DMS114 treated with DMSO at 0.1 percent for 48 hours (cell line): ENCODE measurements around the gene TOPORS.
"Not testable (repeated sequence)": the region's sequence is repeated elsewhere in the genome, so short reads cannot be mapped to it uniquely, and the experiment has no call there.

ENCODE experiments used
- DNase-seq: peaks from one replicate; lab custom pipeline; 2025; ENCODE audit not compliant: unreplicated experiment; lab: John Stamatoyannopoulos, UW

Gene TOPORS

GRCh38 chr9:32566770-32567169 is 14.4 kb upstream of the TOPORS start:
- no peak for DNase-seq

- DNase-seq = no peak
Measured at GRCh38 chr9:32565967-32566366, 13.6 kb upstream of the TOPORS start.

GRCh38 chr9:32558408-32558934 is 6.1 kb upstream of the TOPORS start:
- no peak for DNase-seq

GRCh38 chr9:32554591-32554990 is 2.2 kb upstream of the TOPORS start:
- no peak for DNase-seq

GRCh38 chr9:32554107-32554506 is 1.7 kb upstream of the TOPORS start:
- no peak for DNase-seq

GRCh38 chr9:32551276-32552051 is 922 bp downstream of the TOPORS start:
- DNase-seq = peak; percentile 48

GRCh38 chr9:32550562-32551275 is 1.7 kb downstream of the TOPORS start:
- DNase-seq = peak; percentile 86

GRCh38 chr9:32550150-32550561 is 2.2 kb downstream of the TOPORS start:
- peak; percentile 5 for DNase-seq

GRCh38 chr9:32548213-32548612 is 4.2 kb downstream of the TOPORS start:
- not testable (repeated sequence) for DNase-seq

GRCh38 chr9:32545884-32546283 is 6.5 kb downstream of the TOPORS start:
- DNase-seq = no peak

GRCh38 chr9:32543047-32543446 is 9.3 kb downstream of the TOPORS start:
- no peak for DNase-seq

GRCh38 chr9:32533816-32534215 is 18.6 kb downstream of the TOPORS start:
- no peak for DNase-seq

- no peak for DNase-seq
Measured at GRCh38 chr9:32533336-32533735, 19.1 kb downstream of the TOPORS start.

- DNase-seq = no peak
Measured at GRCh38 chr9:32526707-32527048, 25.7 kb downstream of the TOPORS start.

- DNase-seq = peak; percentile 69
Measured at GRCh38 chr9:32526041-32526706, 26.2 kb downstream of the TOPORS start, which contains the start of gene RIGI. TSS of gene RIGI (minus strand) at chr9:32526196. CDS start at chr9:32526166, 30 bp downstream.

GRCh38 chr9:32525709-32526030 is 26.7 kb downstream of the TOPORS start:
- DNase-seq = no peak

GRCh38 chr9:32524892-32525708 is 27.3 kb downstream of the TOPORS start:
- no peak for DNase-seq

- DNase-seq = not testable (repeated sequence)
Measured at GRCh38 chr9:32524558-32524891, 27.9 kb downstream of the TOPORS start.

- no peak for DNase-seq
Measured at GRCh38 chr9:32523910-32524309, 28.5 kb downstream of the TOPORS start.

GRCh38 chr9:32518276-32518675 is 34.1 kb downstream of the TOPORS start:
- no peak for DNase-seq

- no peak for DNase-seq
Measured at GRCh38 chr9:32516241-32516640, 36.1 kb downstream of the TOPORS start.
